Lower leg skin (tissue), 4 donors: ENCODE results near the gene RBM20. TPM values are rescaled to one million over a fixed set of nuclear protein-coding genes. Genes with fewer than 3 reads are reported as not detected.

Experiments used
- DNase-seq, 2 donors: peaks; one replicate each; pipeline ENCODE4 v3.0.0-alpha.2; 2019; ENCODE audit warnings: low spot score in 2 of 2
- H3K4me3 ChIP-seq: fragments of 200-600 bp; sonication (generic); 2 replicates; pipeline ENCODE4 v1.5.1; 2017; ENCODE audit warnings: mild to moderate bottlenecking, low read depth; ENCODE audit not compliant: poor library complexity, severe bottlenecking
- CTCF ChIP-seq, 3 donors: fragments of 450-650 bp; IDR thresholded peaks; one replicate each; pipeline ENCODE4 v1.5.1; 2016; ENCODE audit warnings: antibody characterized with exemption in 3 of 3, mild to moderate bottlenecking in 3 of 3, moderate library complexity in 2 of 3
- POLR2A ChIP-seq, 2 donors: fragments of 450-650 bp; IDR thresholded peaks; one replicate each; pipeline ENCODE4 v1.6.1; 2016 to 2017; ENCODE audit warnings: antibody characterized with exemption in 2 of 2, mild to moderate bottlenecking in 1 of 2, moderate library complexity in 1 of 2
- WGBS, 2 donors: methylation state at CpG; one replicate each; pipeline ENCODE4 v1.1.5; 2018; 5-methylcytosine and 5-hydroxymethylcytosine counted together
- intact Hi-C: fragments of 100-400 bp; cut with DNase I; formaldehyde crosslinking; loops from one replicate; pipeline ENCODE4 v1.15.0; 2023; ENCODE audit warnings: low total_unique reads
- total RNA-seq, 4 donors: library from RNA; depleted of rRNA; stranded (reverse); fragments of >200 nt; gene quantifications; one replicate each; pipeline ENCODE4 v1.1.0, GENCODE V29; 2016

The RBM20 gene
- total RNA-seq, 4 donors from 2014 or later, result 0.66 to 6.2 (median 3.5) TPM

GRCh38 chr10:110789604-110790433 lies 145.7 kb downstream of the RBM20 start:
- WGBS, 2 donors, result 87 to 91% methylated on average over 10 of the region's 10 CpGs
- no peak for TF ChIP-seq POLR2A (IDR thresholded peaks at IDR 0.05)
- no peak for TF ChIP-seq CTCF (IDR thresholded peaks at IDR 0.05)
- intact Hi-C loops, result no loop called here
- no peak for DNase-seq
- no peak overlapping the region for H3K4me3 ChIP-seq

- intact Hi-C loops, result no loop called here
- TF ChIP-seq CTCF (IDR thresholded peaks at IDR 0.05) (no peak), POLR2A (IDR thresholded peaks at IDR 0.05) (no peak)
- peak in 1 of 2 donors; percentile 5 for DNase-seq
- H3K4me3 ChIP-seq, result no peak overlapping the region
- WGBS, 2 donors, result 70 to 79% methylated on average over 8 of the region's 8 CpGs
Observed at GRCh38 chr10:110790913-110791506, 146.9 kb downstream of the RBM20 start.

- H3K4me3 ChIP-seq, result no peak overlapping the region
- TF ChIP-seq CTCF (IDR thresholded peaks at IDR 0.05), result no peak
- TF ChIP-seq POLR2A (IDR thresholded peaks at IDR 0.05), result no peak
- intact Hi-C loops, result no loop called here
- DNase-seq, result peak in 1 of 2 donors; percentile 46
- 54 to 73% methylated on average over 4 of the region's 4 CpGs for WGBS, 2 donors
Observed at GRCh38 chr10:110791541-110792073, 147.5 kb downstream of the RBM20 start.

- H3K4me3 ChIP-seq, result no peak overlapping the region
- peak in 1 of 2 donors; percentile 60 for DNase-seq
- TF ChIP-seq POLR2A (IDR thresholded peaks at IDR 0.05), result no peak
- TF ChIP-seq CTCF (IDR thresholded peaks at IDR 0.05), result no peak
- WGBS, 2 donors, result 83 to 88% methylated on average over 3 of the region's 3 CpGs
- intact Hi-C loops, result no loop called here
Observed at GRCh38 chr10:110792476-110793125, 148.5 kb downstream of the RBM20 start.

GRCh38 chr10:110793128-110793812 lies 149.1 kb downstream of the RBM20 start:
- TF ChIP-seq CTCF (IDR thresholded peaks at IDR 0.05) (no peak), POLR2A (IDR thresholded peaks at IDR 0.05) (no peak)
- intact Hi-C loops, result no loop called here
- DNase-seq, result peak in 1 of 2 donors; percentile 48
- 54 to 61% methylated on average over 9 of the region's 9 CpGs for WGBS, 2 donors
- no peak overlapping the region for H3K4me3 ChIP-seq
